Ishikawa (cell line): Measurements from ENCODE around the gene BAD.

Source experiments
- CEBPB ChIP-seq: IDR thresholded peaks from 2 replicates; pipeline ENCODE4 v1.6.1; 2012
- CREB1 ChIP-seq: IDR thresholded peaks from 2 replicates; pipeline ENCODE4 v1.6.1; 2012; ENCODE audit warnings: low read depth
- EGR1 ChIP-seq: IDR thresholded peaks from 2 replicates; pipeline ENCODE4 v1.6.1; 2012
- EP300 ChIP-seq: IDR thresholded peaks from 2 replicates; pipeline ENCODE4 v1.6.1; 2012; ENCODE audit warnings: borderline replicate concordance
- FOXM1 ChIP-seq: IDR thresholded peaks from 2 replicates; pipeline ENCODE4 v1.6.1; 2012; ENCODE audit warnings: low read depth, borderline replicate concordance
- NFIC ChIP-seq: IDR thresholded peaks from 2 replicates; pipeline ENCODE4 v1.6.1; 2012
- RAD21 ChIP-seq: IDR thresholded peaks from 2 replicates; pipeline ENCODE4 v1.6.1; 2012; ENCODE audit warnings: low read depth
- TAF1 ChIP-seq: IDR thresholded peaks from 2 replicates; pipeline ENCODE4 v1.6.1; 2012; ENCODE audit warnings: low read depth, mild to moderate bottlenecking
- TCF12 ChIP-seq: IDR thresholded peaks from 2 replicates; pipeline ENCODE4 v1.6.1; 2012; ENCODE audit warnings: low read depth
- TEAD4 ChIP-seq: IDR thresholded peaks from 2 replicates; pipeline ENCODE4 v1.6.1; 2012
- YY1 ChIP-seq: IDR thresholded peaks from 2 replicates; pipeline ENCODE4 v1.6.1; 2012; ENCODE audit warnings: low read depth
- ZBTB7A ChIP-seq: IDR thresholded peaks from 2 replicates; pipeline ENCODE4 v1.6.1; 2012; ENCODE audit warnings: low read depth
- TF ChIP-seq, protein P1 (sequence below): IDR thresholded peaks from 2 replicates; pipeline ENCODE4 v1.6.1; 2012
- TF ChIP-seq, protein P2 (sequence below): IDR thresholded peaks from 2 replicates; pipeline ENCODE4 v1.6.1; 2012; ENCODE audit warnings: low read depth, mild to moderate bottlenecking
- TF ChIP-seq, protein P3 (sequence below): IDR thresholded peaks from 2 replicates; pipeline ENCODE4 v1.6.1; 2012

The BAD gene

DNA sequence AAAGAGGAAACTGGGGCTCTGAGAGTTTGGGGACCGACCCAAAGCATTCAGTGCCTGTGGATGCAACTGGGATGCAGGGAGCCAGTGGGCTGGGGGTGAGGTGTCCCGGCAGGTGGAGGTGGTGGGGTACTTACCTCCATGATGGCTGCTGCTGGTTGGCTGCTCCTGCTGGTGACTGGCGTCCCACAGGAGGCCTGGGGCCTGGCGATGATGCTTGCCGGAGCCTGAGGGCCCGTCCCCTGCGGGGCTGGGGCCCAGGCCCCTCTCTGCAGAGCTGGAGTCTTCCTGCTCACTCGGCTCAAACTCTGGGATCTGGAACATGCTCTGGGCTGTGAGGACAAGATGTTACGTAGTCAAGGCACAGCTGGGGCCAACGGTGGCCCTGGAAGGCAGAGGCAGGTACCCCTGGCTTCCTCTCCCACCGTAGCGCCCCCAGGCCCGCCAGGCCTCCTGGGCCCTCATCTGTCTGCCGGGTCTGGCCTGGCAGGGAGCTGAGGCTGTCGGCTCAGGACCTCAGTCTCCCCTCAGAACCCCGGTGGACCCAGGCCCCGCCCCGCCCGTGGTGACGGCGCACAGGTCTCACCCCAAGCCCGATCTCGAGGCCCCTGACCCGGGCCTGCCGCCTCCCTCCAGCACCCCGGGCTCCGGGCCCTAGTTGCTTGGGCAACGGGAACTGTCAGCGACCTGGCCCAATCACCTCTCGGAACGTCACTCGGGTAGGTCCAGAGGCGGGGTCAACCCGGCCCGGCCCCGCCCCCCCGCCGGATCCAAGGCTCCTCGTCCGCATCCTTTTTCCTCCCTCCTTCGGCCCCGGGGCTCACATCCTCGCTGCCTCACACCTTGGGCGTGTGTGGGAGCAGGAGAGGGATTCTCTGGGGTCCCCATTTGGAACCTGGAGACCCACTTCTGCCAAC is at the start of gene BAD:
Gene BAD (minus strand): TSS at position 618 of the 914 bp plus-strand sequence. CDS start 297 bp downstream, at position 321.
- no peak for TF ChIP-seq TCF12
- no peak for TF ChIP-seq EGR1
- TF ChIP-seq, protein P1, sequence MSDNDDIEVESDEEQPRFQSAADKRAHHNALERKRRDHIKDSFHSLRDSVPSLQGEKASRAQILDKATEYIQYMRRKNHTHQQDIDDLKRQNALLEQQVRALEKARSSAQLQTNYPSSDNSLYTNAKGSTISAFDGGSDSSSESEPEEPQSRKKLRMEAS: peak; percentile 26; the same call in 1 of the 2 replicates
- peak; percentile 82 for TF ChIP-seq CREB1
- TF ChIP-seq CEBPB: no peak
- peak; percentile 11 for TF ChIP-seq ZBTB7A
- TF ChIP-seq TAF1: peak; percentile 52; the same call in 1 of the 2 replicates
- TF ChIP-seq TEAD4: no peak

DNA sequence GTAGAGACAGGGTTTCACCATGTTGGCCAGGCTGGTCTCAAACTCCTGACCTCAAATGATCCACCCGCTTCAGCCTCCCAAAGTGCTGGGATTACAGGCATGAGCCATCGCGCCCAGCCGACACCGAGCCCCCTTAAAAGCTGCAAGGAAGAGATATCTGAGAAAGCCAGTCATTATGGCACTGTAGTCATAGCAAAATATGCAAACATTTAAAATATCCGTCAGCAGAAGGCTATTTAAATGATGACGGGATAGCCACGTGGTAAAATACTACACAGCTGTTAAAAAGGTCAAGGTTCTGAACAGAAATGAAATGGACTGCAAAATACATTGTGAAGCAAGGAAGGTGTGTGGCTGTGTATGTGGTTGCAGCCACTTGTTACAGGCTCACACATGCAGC is 49.1 kb upstream of the BAD start:
- TF ChIP-seq TEAD4 (no peak), TAF1 (no peak), YY1 (no peak), FOXM1 (no peak), TCF12 (no peak), CEBPB (no peak), EGR1 (no peak), EP300 (no peak), NFIC (no peak), RAD21 (no peak)
- TF ChIP-seq, protein P1: no peak
- TF ChIP-seq, protein P2, sequence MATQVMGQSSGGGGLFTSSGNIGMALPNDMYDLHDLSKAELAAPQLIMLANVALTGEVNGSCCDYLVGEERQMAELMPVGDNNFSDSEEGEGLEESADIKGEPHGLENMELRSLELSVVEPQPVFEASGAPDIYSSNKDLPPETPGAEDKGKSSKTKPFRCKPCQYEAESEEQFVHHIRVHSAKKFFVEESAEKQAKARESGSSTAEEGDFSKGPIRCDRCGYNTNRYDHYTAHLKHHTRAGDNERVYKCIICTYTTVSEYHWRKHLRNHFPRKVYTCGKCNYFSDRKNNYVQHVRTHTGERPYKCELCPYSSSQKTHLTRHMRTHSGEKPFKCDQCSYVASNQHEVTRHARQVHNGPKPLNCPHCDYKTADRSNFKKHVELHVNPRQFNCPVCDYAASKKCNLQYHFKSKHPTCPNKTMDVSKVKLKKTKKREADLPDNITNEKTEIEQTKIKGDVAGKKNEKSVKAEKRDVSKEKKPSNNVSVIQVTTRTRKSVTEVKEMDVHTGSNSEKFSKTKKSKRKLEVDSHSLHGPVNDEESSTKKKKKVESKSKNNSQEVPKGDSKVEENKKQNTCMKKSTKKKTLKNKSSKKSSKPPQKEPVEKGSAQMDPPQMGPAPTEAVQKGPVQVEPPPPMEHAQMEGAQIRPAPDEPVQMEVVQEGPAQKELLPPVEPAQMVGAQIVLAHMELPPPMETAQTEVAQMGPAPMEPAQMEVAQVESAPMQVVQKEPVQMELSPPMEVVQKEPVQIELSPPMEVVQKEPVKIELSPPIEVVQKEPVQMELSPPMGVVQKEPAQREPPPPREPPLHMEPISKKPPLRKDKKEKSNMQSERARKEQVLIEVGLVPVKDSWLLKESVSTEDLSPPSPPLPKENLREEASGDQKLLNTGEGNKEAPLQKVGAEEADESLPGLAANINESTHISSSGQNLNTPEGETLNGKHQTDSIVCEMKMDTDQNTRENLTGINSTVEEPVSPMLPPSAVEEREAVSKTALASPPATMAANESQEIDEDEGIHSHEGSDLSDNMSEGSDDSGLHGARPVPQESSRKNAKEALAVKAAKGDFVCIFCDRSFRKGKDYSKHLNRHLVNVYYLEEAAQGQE: no peak

DNA sequence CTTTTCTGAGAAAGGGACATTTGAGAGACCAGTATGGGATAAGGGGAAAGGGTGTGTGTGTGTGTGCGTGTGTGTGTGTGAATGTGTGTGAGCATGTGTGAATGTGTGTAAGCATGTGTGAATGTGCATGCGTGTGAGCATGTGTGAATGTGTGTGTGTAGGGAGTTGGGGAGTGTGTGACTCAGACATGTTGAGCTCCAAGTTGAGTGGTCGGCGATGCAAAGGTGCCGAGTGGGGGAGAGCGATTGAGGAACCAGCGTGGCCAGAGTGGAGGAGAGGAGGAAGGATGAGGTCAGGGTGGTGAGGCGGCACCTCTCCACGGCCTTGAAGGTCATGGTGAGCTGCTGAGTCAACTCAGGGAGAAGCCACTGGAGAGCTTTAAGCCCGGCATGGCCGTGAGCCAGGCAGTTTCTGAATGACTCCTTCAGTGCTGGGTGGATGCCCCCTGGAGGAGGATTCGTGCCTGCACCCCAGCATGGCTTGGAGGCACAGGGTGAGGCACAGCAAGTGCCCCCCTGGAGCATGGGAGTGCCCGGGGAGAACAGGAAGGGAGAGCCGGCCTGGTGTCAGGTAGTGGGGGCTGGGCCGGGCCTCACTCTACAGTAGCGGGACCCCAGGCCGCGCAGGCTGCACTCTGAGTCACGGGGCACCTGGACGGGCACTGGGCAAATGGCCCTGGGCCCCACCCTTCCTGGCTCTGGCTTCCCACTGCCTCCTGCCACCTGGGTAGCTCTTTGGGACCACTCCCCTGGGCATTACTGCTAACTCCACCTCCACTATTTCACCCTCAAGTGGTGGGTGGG is 47.3 kb upstream of the BAD start:
- no peak for TF ChIP-seq YY1
- TF ChIP-seq, protein P3, sequence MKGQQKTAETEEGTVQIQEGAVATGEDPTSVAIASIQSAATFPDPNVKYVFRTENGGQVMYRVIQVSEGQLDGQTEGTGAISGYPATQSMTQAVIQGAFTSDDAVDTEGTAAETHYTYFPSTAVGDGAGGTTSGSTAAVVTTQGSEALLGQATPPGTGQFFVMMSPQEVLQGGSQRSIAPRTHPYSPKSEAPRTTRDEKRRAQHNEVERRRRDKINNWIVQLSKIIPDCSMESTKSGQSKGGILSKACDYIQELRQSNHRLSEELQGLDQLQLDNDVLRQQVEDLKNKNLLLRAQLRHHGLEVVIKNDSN: peak; percentile 25; the same call in 1 of the 2 replicates
- TF ChIP-seq TEAD4: no peak
- peak; percentile 81 for TF ChIP-seq TCF12
- no peak for TF ChIP-seq EP300
- TF ChIP-seq RAD21: peak; percentile 63
- TF ChIP-seq FOXM1: no peak
- TF ChIP-seq, protein P1: peak; percentile 31
- TF ChIP-seq, protein P2: no peak
- TF ChIP-seq NFIC: peak; percentile 83
- peak; percentile 71 for TF ChIP-seq ZBTB7A

DNA sequence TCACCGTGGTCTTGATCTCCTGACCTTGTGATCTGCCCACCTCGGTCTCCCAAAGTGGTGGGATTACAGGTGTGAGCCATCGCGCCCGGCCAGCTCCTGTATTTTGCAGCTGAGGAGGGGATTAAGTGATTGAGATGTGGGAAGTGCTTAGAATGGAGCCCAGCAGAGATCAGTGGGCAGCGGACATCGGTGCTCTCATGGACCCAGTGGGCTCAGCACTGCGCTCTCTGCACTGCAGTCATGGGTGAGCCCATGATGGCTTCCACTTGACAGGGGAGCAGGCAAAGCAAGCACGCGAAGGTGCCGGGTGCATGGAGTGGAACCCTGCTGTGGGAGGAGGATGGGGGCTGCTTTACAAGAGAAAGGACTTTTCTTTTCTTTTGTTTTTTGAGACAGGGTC is 46.4 kb upstream of the BAD start:
- TF ChIP-seq EGR1: no peak
- no peak for TF ChIP-seq EP300
- TF ChIP-seq CEBPB: no peak
- no peak for TF ChIP-seq TEAD4
- TF ChIP-seq, protein P3: no peak
- TF ChIP-seq ZBTB7A: no peak
- TF ChIP-seq CREB1: no peak
- TF ChIP-seq, protein P2: no peak
- TF ChIP-seq TCF12: no peak
- TF ChIP-seq, protein P1: no peak
- TF ChIP-seq NFIC: no peak
- TF ChIP-seq RAD21: no peak
- no peak for TF ChIP-seq FOXM1
- no peak for TF ChIP-seq TAF1
- TF ChIP-seq YY1: no peak
